Renal cortical epithelial cell (primary cell): ENCODE measurements around the gene VPS16. TPM values are rescaled to one million over a fixed set of nuclear protein-coding genes. Genes with fewer than 3 reads are reported as not detected.
A peak's percentile ranks its signal among the peaks of the same experiment; 100 is the strongest.
"Not testable (repeated sequence)": the region's sequence is repeated elsewhere in the genome, so short reads cannot be mapped to it uniquely, and the experiment has no call there.

Experiments
- DNase-seq: peaks from one replicate; pipeline ENCODE4 v3.0.0-alpha.2; 2011; ENCODE audit warnings: low read depth
- total RNA-seq: library from RNA; depleted of rRNA; stranded (reverse); fragments of >200 nt; gene quantifications from 2 replicates; pipeline ENCODE4 v1.2.3, GENCODE V29; 2014

VPS16 gene
- total RNA-seq, 1 donor from 2014 or later, result 43.8 TPM

GRCh38 chr20:2807019-2807418, 33.5 kb upstream of the VPS16 start:
- DNase-seq, result no peak

GRCh38 chr20:2807929-2808328, 32.6 kb upstream of the VPS16 start:
- not testable (repeated sequence) for DNase-seq

DNA sequence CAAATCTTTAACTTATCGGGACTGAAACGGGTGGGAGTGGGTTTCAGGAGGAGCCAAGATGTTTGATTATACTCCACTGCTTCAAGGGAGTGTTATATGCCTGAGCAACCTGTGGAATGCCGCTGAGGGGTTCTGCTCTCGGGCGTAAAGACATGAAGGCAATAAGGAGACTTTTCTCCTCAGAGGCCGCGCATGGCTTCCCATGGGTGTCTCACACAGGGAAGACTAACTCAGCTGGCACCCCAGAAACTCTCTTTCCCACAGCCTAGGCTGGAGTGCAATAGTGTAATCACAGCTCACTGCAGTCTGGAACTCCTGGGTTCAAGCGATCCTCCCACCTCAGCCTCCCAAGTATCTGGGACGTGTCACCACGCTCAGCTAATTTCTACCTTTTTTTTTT, 30.9 kb upstream of the VPS16 start:
- peak; percentile 53 for DNase-seq

DNA sequence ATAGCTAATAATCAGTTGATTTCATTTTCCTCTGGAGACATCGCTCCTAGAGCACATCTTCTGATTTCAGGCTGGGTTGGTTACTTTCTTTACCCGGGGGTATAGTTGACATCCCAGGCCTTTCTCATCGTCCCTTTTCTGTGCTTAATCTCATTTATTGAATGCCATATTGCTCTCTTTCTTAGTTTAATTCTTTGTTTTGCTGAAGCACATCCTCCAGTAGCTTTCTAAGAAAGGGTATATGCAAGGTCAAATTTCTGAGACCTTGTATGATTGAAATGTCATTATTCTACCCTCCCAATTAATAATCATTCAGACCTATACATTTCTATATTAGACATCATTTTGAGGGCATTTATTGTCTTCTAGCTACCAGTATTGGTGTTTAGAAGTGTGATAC, 28.4 kb upstream of the VPS16 start:
- no peak for DNase-seq

DNA sequence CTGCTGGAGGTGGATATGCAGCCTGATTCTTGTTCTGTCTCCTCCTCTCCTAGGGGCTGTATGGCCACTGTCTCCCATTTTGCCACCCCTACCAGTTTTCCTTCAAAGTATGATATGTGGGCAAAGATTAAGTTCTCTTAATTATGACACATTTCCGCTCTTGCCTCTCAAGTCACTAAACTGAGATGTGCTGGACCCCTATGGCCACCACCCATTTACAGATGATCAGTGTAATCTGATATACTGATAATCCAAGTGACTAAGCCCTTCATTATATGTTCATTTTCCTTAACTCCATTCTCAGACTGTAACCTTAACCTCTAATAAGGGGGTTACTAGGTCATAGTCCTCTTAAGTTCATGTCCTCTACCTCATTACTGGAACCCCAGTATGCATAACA, 26.5 kb upstream of the VPS16 start:
- DNase-seq, result no peak

DNA sequence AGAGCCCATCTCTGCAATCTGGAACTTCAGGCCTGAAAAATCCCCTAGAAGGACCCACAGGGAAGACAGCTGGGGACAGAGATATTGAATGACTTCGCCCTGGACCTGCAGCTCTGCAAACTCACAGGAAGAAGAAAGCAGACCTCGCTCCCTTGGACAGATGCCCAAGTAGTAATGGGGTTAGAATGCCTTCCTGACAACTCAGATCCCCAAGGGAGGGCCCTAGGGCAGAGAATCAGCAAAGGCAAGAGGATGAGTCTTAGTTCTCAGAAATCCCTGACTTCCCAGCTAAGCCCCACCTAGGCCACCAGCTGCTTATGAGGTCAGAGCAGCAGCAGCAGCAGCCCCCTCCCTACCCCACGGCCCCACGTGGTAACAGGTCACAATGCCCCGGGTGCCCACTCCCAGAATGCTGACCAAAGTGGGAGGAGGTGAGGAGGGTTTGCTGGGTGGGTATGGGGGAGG, 25.9 kb upstream of the VPS16 start, which contains the start of gene C20orf141:
TSS of gene C20orf141 (plus strand) at position 401 of the 465 bp plus-strand sequence. CDS start 198 bp downstream, outside the sequence.
- DNase-seq, result peak; percentile 95

GRCh38 chr20:2815242-2815900, 25.2 kb upstream of the VPS16 start:
- DNase-seq, result no peak

- no peak for DNase-seq
Observed at GRCh38 chr20:2816030-2816582, 24.4 kb upstream of the VPS16 start, which contains the start of gene TMEM239. Gene TMEM239, plus strand, starts transcription at chr20:2816364. Its CDS starts 191 bp downstream, at chr20:2816555.

DNA sequence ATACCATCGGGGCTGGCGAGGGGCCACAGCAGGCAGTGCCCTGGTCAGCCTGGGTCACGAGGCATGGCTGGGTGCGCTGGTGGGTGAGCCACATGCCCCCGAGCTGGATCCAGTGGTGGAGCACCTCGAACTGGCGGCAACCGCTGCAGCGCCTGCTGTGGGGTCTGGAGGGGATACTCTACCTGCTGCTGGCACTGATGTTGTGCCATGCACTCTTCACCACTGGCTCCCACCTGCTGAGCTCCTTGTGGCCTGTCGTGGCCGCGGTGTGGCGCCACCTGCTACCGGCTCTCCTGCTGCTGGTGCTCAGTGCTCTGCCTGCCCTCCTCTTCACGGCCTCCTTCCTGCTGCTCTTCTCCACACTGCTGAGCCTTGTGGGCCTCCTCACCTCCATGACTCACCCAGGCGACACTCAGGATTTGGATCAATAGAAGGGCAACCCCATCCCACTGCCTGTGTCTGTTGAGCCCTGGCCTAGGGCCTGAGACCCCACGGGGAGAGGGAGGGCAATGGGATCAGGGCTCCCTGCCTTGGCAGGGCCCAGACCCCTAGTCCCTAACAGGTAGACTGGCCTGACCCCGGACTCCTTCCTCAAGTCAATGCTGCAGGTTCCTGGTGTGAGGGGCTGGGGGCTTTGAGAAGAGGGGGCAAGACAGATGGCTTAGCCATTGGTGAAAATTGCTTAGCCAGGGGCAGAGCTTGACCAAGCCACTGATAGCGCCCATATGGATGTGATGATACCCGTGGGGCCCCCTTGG, 23.8 kb upstream of the VPS16 start:
- no peak for DNase-seq

GRCh38 chr20:2817341-2817726, 23.2 kb upstream of the VPS16 start:
- DNase-seq, result no peak

- DNase-seq, result no peak
Observed at GRCh38 chr20:2817891-2818595, 22.5 kb upstream of the VPS16 start.

- no peak for DNase-seq
Observed at GRCh38 chr20:2820084-2820895, 20.3 kb upstream of the VPS16 start.

- DNase-seq, result no peak
Observed at GRCh38 chr20:2820896-2821869, 19.4 kb upstream of the VPS16 start.

- DNase-seq, result peak; percentile 38
Observed at GRCh38 chr20:2822073-2822472, 18.5 kb upstream of the VPS16 start.

- DNase-seq, result no peak
Observed at GRCh38 chr20:2825761-2826160, 14.8 kb upstream of the VPS16 start.

GRCh38 chr20:2826655-2827054, 13.9 kb upstream of the VPS16 start:
- DNase-seq, result no peak

DNA sequence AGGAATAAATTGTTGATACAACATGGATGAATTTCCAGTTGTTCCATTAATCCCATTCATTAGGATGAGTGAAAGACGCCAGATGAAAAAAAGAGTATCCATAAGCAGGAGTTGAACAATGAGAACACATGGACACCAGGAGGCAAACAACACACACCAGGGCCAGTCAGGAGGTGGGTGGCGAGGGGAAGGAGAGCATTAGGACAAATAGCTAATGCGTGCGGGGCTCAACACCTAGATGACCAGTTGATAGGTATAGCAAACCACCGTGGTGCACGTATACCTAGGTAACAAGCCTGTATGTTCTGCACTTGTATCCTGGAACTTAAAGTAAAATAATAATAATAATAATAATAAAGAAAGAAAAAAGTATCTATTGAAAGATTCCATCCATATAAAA, 11.2 kb upstream of the VPS16 start:
- no peak for DNase-seq

DNA sequence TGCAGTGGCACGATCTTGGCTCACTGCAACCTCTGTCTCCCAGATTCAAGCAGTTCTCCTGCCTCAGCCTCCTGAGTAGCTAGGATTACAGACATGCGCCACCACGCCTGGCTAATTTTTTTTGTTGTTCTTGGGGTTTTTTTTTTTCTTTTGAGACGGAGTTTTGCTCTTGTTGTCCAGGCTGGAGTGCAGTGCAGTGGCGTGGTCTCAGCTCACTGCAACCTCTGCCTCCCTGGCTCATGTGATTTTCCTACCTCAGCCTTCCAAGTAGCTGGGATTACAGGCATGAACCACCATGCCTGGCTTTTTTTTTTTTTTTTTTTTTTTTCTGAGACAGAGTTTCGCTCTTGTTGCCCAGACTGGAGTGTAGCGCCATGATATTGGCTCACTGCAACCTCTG, 9.3 kb upstream of the VPS16 start:
- not testable (repeated sequence) for DNase-seq

DNA sequence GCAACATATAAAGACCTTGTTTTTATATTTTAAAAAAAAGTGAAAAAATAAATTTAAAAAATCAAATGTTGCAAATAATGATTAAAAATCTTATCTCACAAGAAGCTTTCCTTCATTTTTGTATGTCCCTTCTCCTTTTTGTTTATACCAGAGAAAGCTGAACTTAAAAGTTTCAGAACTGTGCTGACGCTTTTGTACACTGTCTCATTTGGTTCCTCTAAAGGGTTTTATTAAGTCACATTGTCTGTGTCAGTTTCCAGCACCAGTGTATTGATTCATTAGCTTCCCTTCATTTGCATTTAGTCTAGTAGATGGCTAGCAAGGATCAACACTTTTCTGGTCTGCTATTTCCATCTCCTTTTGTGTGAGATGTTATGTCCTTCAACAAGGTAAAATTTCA, 6.8 kb upstream of the VPS16 start:
- no peak for DNase-seq
